K562 (cell line): ENCODE data around the gene SPATS2. TPM values are rescaled to one million over a fixed set of nuclear protein-coding genes. Genes with fewer than 3 reads are reported as not detected.

Experiments used
- ATAC-seq: fragments of 200-7000 bp; cut with Tn5 transposase; 3 replicates; pipeline ENCODE4 v1.9.1; 2020; ENCODE audit warnings: moderate library complexity
- BruUV-seq: library from RNA; stranded (reverse); fragments of 400-500 nt; replicated peaks from 2 replicates; lab custom pipeline; 2021; lab: Mats Ljungman, UMichigan
- CTCF ChIA-PET: fragments of 300-600 bp; formaldehyde crosslinking; extraction: SDS; loops from one replicate; lab custom pipeline; 2021; ENCODE audit warnings: low intra/inter-chr PET ratio; lab: Yijun Ruan, JAX
- POLR2A ChIA-PET: fragments of 300-600, 350-650 bp; sonication (Branson Sonifier 250); formaldehyde crosslinking; extraction: SDS; loops from one replicate; lab custom pipeline; 2021; ENCODE audit warnings: antibody characterized with exemption, inconsistent platforms; lab: Yijun Ruan, JAX
- DNase-seq, 4 experiments: peaks; one replicate each; pipeline versions ENCODE4 v3.0.0 to v3.0.0-alpha.2; 2011 to 2018; ENCODE audit warnings: low spot score in 3 of 4, mixed read lengths in 3 of 4; ENCODE audit errors: extremely low read depth in 1 of 4
- FAIRE-seq: peaks from 2 replicates; lab custom pipeline; 2011; peaks lifted over from hg19 to GRCh38; lab: Jason Lieb, UNC
- H2AFZ ChIP-seq: 2 replicates; pipeline ENCODE4 v1.6.0; 2011; ENCODE audit warnings: low read depth, low read length, control low read depth, inconsistent platforms
- H3K27ac ChIP-seq: fragments of 200-600 bp; 3 replicates; pipeline ENCODE4 v1.8.0; 2011; ENCODE audit warnings: low read depth, mild to moderate bottlenecking, control low read depth, inconsistent platforms, low read length, moderate library complexity, mixed read lengths; ENCODE audit errors: extremely low read depth
- H3K27me3 ChIP-seq, 2 experiments: fragments of 300-600 bp in 1 of 2; 2 replicates in 1 of 2; 3 replicates in 1 of 2; pipeline versions ENCODE4 v1.6.0 to v1.8.0; 2011; ENCODE audit warnings: inconsistent platforms in 2 of 2, low read length in 2 of 2, mild to moderate bottlenecking in 1 of 2, mixed read lengths in 1 of 2, moderate library complexity in 1 of 2; ENCODE audit not compliant: control insufficient read depth in 2 of 2, insufficient read depth in 2 of 2
- H3K36me3 ChIP-seq: fragments of 300-600 bp; 3 replicates; pipeline ENCODE4 v1.8.0; 2011; ENCODE audit warnings: mild to moderate bottlenecking, low read length, inconsistent platforms; ENCODE audit not compliant: control insufficient read depth, insufficient read depth
- H3K4me1 ChIP-seq, 2 experiments: fragments of 200-600 bp in 1 of 2; replicated peaks in 1 of 2; 2 replicates in 1 of 2; 3 replicates in 1 of 2; pipeline versions ENCODE4 v1.5.1 to v1.8.0; 2011; ENCODE audit warnings: inconsistent platforms in 2 of 2, low read length in 2 of 2, mild to moderate bottlenecking in 1 of 2, mixed read lengths in 1 of 2, moderate library complexity in 1 of 2; ENCODE audit not compliant: control insufficient read depth in 2 of 2, insufficient read depth in 2 of 2
- H3K4me2 ChIP-seq: 2 replicates; pipeline ENCODE4 v1.6.1; 2011; ENCODE audit warnings: low read length, control low read depth, inconsistent platforms, mixed read lengths; ENCODE audit not compliant: insufficient read depth
- H3K4me3 ChIP-seq: fragments of 200-600 bp; sonication (generic), shearing (Covaris generic); 2 replicates; pipeline ENCODE4 v1.5.1; 2016; ENCODE audit warnings: control low read depth, inconsistent platforms
- H3K79me2 ChIP-seq: fragments of 200-600 bp; 3 replicates; pipeline ENCODE4 v1.8.0; 2011; ENCODE audit warnings: low read length, inconsistent platforms; ENCODE audit not compliant: control insufficient read depth, insufficient read depth
- H3K9ac ChIP-seq, 2 experiments: 2 replicates each; pipeline versions ENCODE4 v1.6.0 to v1.6.1; 2011; ENCODE audit warnings: low read depth in 2 of 2, low read length in 2 of 2, control low read depth in 1 of 2, inconsistent platforms in 1 of 2, mild to moderate bottlenecking in 1 of 2, mixed read lengths in 1 of 2; ENCODE audit not compliant: insufficient read depth in 1 of 2
- H3K9me1 ChIP-seq: one replicate; pipeline ENCODE4 v1.6.0; 2011; ENCODE audit warnings: inconsistent platforms, mild to moderate bottlenecking, low read length, moderate library complexity; ENCODE audit not compliant: control insufficient read depth, insufficient read depth
- H3K9me3 ChIP-seq: replicated peaks from 2 replicates; pipeline ENCODE4 v1.5.1; 2011; ENCODE audit warnings: low read depth, low read length, inconsistent platforms; ENCODE audit not compliant: control insufficient read depth, insufficient read depth
- H4K20me1 ChIP-seq: replicated peaks from 2 replicates; pipeline ENCODE4 v1.6.1; 2011; ENCODE audit warnings: low read length, inconsistent platforms, mixed read lengths; ENCODE audit not compliant: control insufficient read depth, insufficient read depth
- CTCFL ChIP-seq: IDR thresholded peaks from 2 replicates; pipeline ENCODE4 v1.6.1; 2011; ENCODE audit warnings: borderline replicate concordance, low read depth, mild to moderate bottlenecking, moderate library complexity, low read length; ENCODE audit not compliant: insufficient read depth, poor library complexity, severe bottlenecking
- FOXO4 ChIP-seq: fragments of 450-650 bp; formaldehyde crosslinking; IDR thresholded peaks from 2 replicates; pipeline ENCODE4 v1.4.0; 2020; ENCODE audit warnings: mild to moderate bottlenecking, moderate library complexity
- RFX1 ChIP-seq: fragments of 450-650 bp; IDR thresholded peaks from 2 replicates; pipeline ENCODE4 v1.6.1; 2016; ENCODE audit warnings: mild to moderate bottlenecking, moderate library complexity
- ZNF253 ChIP-seq: fragments of 250-450 bp; sonication (Bioruptor Pico); conservative IDR thresholded peaks from 2 replicates; pipeline ENCODE4 v1.6.1; 2021; ENCODE audit warnings: mild to moderate bottlenecking
- ZNF431 ChIP-seq: sonication (generic); formaldehyde crosslinking; IDR thresholded peaks from 2 replicates; pipeline ENCODE4 v1.8.0; 2022; ENCODE audit warnings: mild to moderate bottlenecking, missing genetic modification reagents
- WGBS: fragments of 100-300 bp; shearing (Covaris generic); methylation state at CpG from one replicate; pipeline ENCODE4 v1.1.6; 2016; ENCODE audit warnings: low coverage, mixed read lengths; ENCODE audit not compliant: insufficient coverage; ENCODE audit errors: missing lambda C conversion rate; 5-methylcytosine and 5-hydroxymethylcytosine counted together
- in situ Hi-C: fragments of 300-500 bp; cut with MboI; formaldehyde crosslinking; loops from 4 replicates; pipeline ENCODE4 v1.15.0; 2018; ENCODE audit warnings: inconsistent platforms, mixed read lengths
- intact Hi-C: fragments of 100-400 bp; cut with micrococcal nuclease; formaldehyde crosslinking; loops from 2 replicates; pipeline ENCODE4 v1.14.2; 2022
- polyA plus RNA-seq, 8 experiments: library from polyadenylated mRNA; depleted of rRNA in 4 of 8; stranded (reverse) in 5 of 8; unstranded in 3 of 8; fragments of >200 nt; fragmentation: Nextera tagmentation in 2 of 8; fragmentation: Illumina TruSeq in 1 of 8; extraction: Ambion mirVana in 2 of 8; extraction: Trizol in 1 of 8; gene quantifications; 2 replicates each; pipeline versions ENCODE4 v1.2.1 to v1.2.3, GENCODE V29; 2011 to 2014; ENCODE audit warnings: inconsistent platforms in 1 of 8, missing spikeins in 1 of 8
- total RNA-seq, 7 experiments: library from RNA; depleted of rRNA in 6 of 7; stranded (reverse); fragments of >200 nt in 6 of 7; fragmentation: Illumina TruSeq in 2 of 7; extraction: Trizol in 2 of 7; gene quantifications; 2 replicates each; pipeline versions ENCODE4 v1.2.1 to v1.2.3, GENCODE V29; 2011 to 2021; ENCODE audit warnings: low replicate concordance in 1 of 7

Gene SPATS2
- total and polyA plus RNA-seq, 9 of the 15 experiments (the other 6 are each of a cell fraction or from before 2014, with no cell fraction given) = 5.4 to 48.2 (median 17.5) TPM

GRCh38 chr12:49389387-49389703 is 22.1 kb downstream of the SPATS2 start:
- H3K9ac ChIP-seq = no peak overlapping the region
- no peak overlapping the region for H3K4me2 ChIP-seq
- TF ChIP-seq ZNF253 (CRISPR knock-in tag) (no peak), CTCFL (no peak), FOXO4 (CRISPR knock-in tag) (no peak), RFX1 (no peak), ZNF431 (CRISPR knock-in tag) (no peak)
- peaks cover 0 to 4% of the 10 kb centered on the region in 2 experiments; a peak in 3 of 5 replicates for H3K4me1 ChIP-seq
- H2AFZ ChIP-seq = no peak overlapping the region
- POLR2A ChIA-PET = interaction anchor here (1.0 to 1.5 kb wide), 2 partner anchors 11 to 20 kb away, joined by 3 read pairs; no protein-coding TSS in a partner anchor
- FAIRE-seq = no peak
- no peak overlapping the region for H3K27ac ChIP-seq
- no peaks in the 10 kb centered on the region for H3K9me3 ChIP-seq
- H3K9me1 ChIP-seq = no peaks in the 10 kb centered on the region
- 0 out of 3 replicates have a peak, but pooled peaks cover 2% of the 10 kb centered on the region for H3K79me2 ChIP-seq
- H3K36me3 ChIP-seq = no peaks in the 10 kb centered on the region; the same call in 2 of the 3 replicates
- 83% methylated on average over 10 of the region's 13 CpGs for WGBS
- no peak for ATAC-seq
- DNase-seq = no peak
- no peaks in the 10 kb centered on the region for H3K27me3 ChIP-seq
- intact Hi-C loops (no loop called here), in situ Hi-C loops (no loop called here)
- no TSS peak for BruUV-seq
- CTCF ChIA-PET = no interaction called here
- H4K20me1 ChIP-seq = no peaks in the 10 kb centered on the region
- H3K4me3 ChIP-seq = no peak overlapping the region
